ENCODE measurements around the gene CADM2. TPM values are rescaled to one million over a fixed set of nuclear protein-coding genes. Genes with fewer than 3 reads are reported as not detected.

CADM2 gene
- total RNA-seq, 1 experiment from 2014 or later: not detected

- BruUV-seq (replicated peaks): no TSS peak
- no peaks in the 10 kb centered on the region for H3K9me2 ChIP-seq (ENCODE audit: insufficient read depth)
- H3K9me3 ChIP-seq (ENCODE audit: control insufficient read depth in 1 of 2, insufficient read depth in 1 of 2, low read depth in 1 of 2, low read length in 2 of 2): peaks cover 3 to 15% of the 10 kb centered on the region in 2 experiments; a peak in 2 of 4 replicates
- H3K27ac ChIP-seq (ENCODE audit: low read depth, low read length): no peak overlapping the region
- H3K79me2 ChIP-seq (ENCODE audit: insufficient read depth, low read length): no peaks in the 10 kb centered on the region
- DNase-seq (ENCODE audit: low read depth, low spot score): no peak
- ChIA-PET POLR2A (no interaction called here), CTCF (no interaction called here), RAD21 (ENCODE audit: low non-redundant PET in 1 of 2, low total read pairs in 2 of 2, uncharacterized antibody in 2 of 2, unreplicated experiment in 2 of 2) (no interaction called here)
- H3K4me2 ChIP-seq (ENCODE audit: low read length): no peak overlapping the region
- no peaks in the 10 kb centered on the region for H3K4me1 ChIP-seq (ENCODE audit: control insufficient read depth in 1 of 2, insufficient read depth in 2 of 2, low read length in 2 of 2)
- H3K36me3 ChIP-seq (ENCODE audit: control insufficient read depth in 1 of 2, insufficient read depth in 2 of 2, low read length in 2 of 2): no peaks in the 10 kb centered on the region
- no peak for ATAC-seq
- TF ChIP-seq POLR2A (IDR thresholded peaks at IDR 0.05; ENCODE audit: borderline replicate concordance, extremely low read depth, insufficient read depth, insufficient read length): no peak
- no peak for TF ChIP-seq TCF7L2 (IDR thresholded peaks at IDR 0.05; ENCODE audit: borderline replicate concordance, extremely low read depth, insufficient read depth, insufficient read length)
- no peak for TF ChIP-seq EGR1 (IDR thresholded peaks at IDR 0.05; ENCODE audit: low read depth)
- TF ChIP-seq EZH2 (IDR thresholded peaks at IDR 0.05): no peak
- no peak for TF ChIP-seq EZH2phosphoT487 (IDR thresholded peaks at IDR 0.05; ENCODE audit: borderline replicate concordance)
- no peak for TF ChIP-seq JUND (IDR thresholded peaks at IDR 0.05)
- no peak for TF ChIP-seq ZFX (IDR thresholded peaks at IDR 0.05)
- no peak for TF ChIP-seq SRF (IDR thresholded peaks at IDR 0.05; ENCODE audit: low read depth)
- no peaks in the 10 kb centered on the region for H3K27me3 ChIP-seq (ENCODE audit: insufficient read depth, low read length)
- no peak overlapping the region for H3K4me3 ChIP-seq (replicated peaks in 1 of 2; ENCODE audit: low read depth in 1 of 2, low read length in 2 of 2)
- H3K9ac ChIP-seq (ENCODE audit: low read length): no peak overlapping the region
- no peaks in the 10 kb centered on the region for H4K20me1 ChIP-seq (ENCODE audit: insufficient read depth)
- no peak overlapping the region for H2AFZ ChIP-seq (ENCODE audit: low read depth, low read length, poor library complexity, severe bottlenecking)
- intact Hi-C loops (cut with micrococcal nuclease): no loop called here
Measured at GRCh38 chr3:85193565-85193964, 234.8 kb downstream of the CADM2 start.

GRCh38 chr3:85208650-85209049 lies 249.9 kb downstream of the CADM2 start:
- H3K4me3 ChIP-seq (replicated peaks in 1 of 2; ENCODE audit: low read depth in 1 of 2, low read length in 2 of 2): no peak overlapping the region
- H3K27ac ChIP-seq (ENCODE audit: low read depth, low read length): no peak overlapping the region
- CTCF ChIA-PET: no interaction called here
- no peak for ATAC-seq
- H3K79me2 ChIP-seq (ENCODE audit: insufficient read depth, low read length): no peaks in the 10 kb centered on the region
- no peaks in the 10 kb centered on the region for H3K27me3 ChIP-seq (ENCODE audit: insufficient read depth, low read length)
- no peaks in the 10 kb centered on the region for H4K20me1 ChIP-seq (ENCODE audit: insufficient read depth)
- H3K4me2 ChIP-seq (ENCODE audit: low read length): no peak overlapping the region
- no peaks in the 10 kb centered on the region for H3K4me1 ChIP-seq (ENCODE audit: control insufficient read depth in 1 of 2, insufficient read depth in 2 of 2, low read length in 2 of 2)
- RAD21 ChIA-PET (ENCODE audit: low non-redundant PET in 1 of 2, low total read pairs in 2 of 2, uncharacterized antibody in 2 of 2, unreplicated experiment in 2 of 2): no interaction called here
- BruUV-seq (replicated peaks): no TSS peak
- TF ChIP-seq SP1 (IDR thresholded peaks at IDR 0.05; ENCODE audit: low read depth) (no peak), SRF (IDR thresholded peaks at IDR 0.05; ENCODE audit: low read depth) (no peak), EGR1 (IDR thresholded peaks at IDR 0.05; ENCODE audit: low read depth) (no peak), YY1 (IDR thresholded peaks at IDR 0.05; ENCODE audit: extremely low read depth, insufficient replicate concordance, low read depth, low read length) (no peak), EZH2 (IDR thresholded peaks at IDR 0.05) (no peak), ELF1 (IDR thresholded peaks at IDR 0.05; ENCODE audit: borderline replicate concordance, low read depth) (no peak), ATF3 (IDR thresholded peaks at IDR 0.05) (no peak)
- POLR2A ChIA-PET: no interaction called here
- no peaks in the 10 kb centered on the region for H3K36me3 ChIP-seq (ENCODE audit: control insufficient read depth in 1 of 2, insufficient read depth in 2 of 2, low read length in 2 of 2)
- H3K9ac ChIP-seq (ENCODE audit: low read length): no peak overlapping the region
- H3K9me2 ChIP-seq (ENCODE audit: insufficient read depth): no peaks in the 10 kb centered on the region
- intact Hi-C loops (cut with micrococcal nuclease): no loop called here
- no peak overlapping the region for H2AFZ ChIP-seq (ENCODE audit: low read depth, low read length, poor library complexity, severe bottlenecking)
- H3K9me3 ChIP-seq (ENCODE audit: control insufficient read depth in 1 of 2, insufficient read depth in 1 of 2, low read depth in 1 of 2, low read length in 2 of 2): peaks cover 7 to 11% of the 10 kb centered on the region in 2 experiments; a peak in 3 of 4 replicates
- no peak for DNase-seq (ENCODE audit: low read depth, low spot score)
